SK-N-MC (cell line): ENCODE data around the gene TXNRD2.

Experiments used
- EZH2 ChIP-seq: fragments of 200-600 bp; sonication (generic); IDR thresholded peaks from one replicate; pipeline ENCODE4 v1.6.1; 2017; ENCODE audit warnings: antibody characterized with exemption
- FOXP2 ChIP-seq: optimal IDR thresholded peaks from 2 replicates; pipeline ENCODE3; 2011; ENCODE audit warnings: mild to moderate bottlenecking, moderate library complexity; ENCODE audit not compliant: insufficient read depth; ENCODE audit errors: extremely low read length, control extremely low read depth
- POLR2AphosphoS5 ChIP-seq: IDR thresholded peaks from 2 replicates; pipeline ENCODE4 v1.6.1; 2012; ENCODE audit warnings: mild to moderate bottlenecking, low read depth, low read length, borderline replicate concordance

DNA sequence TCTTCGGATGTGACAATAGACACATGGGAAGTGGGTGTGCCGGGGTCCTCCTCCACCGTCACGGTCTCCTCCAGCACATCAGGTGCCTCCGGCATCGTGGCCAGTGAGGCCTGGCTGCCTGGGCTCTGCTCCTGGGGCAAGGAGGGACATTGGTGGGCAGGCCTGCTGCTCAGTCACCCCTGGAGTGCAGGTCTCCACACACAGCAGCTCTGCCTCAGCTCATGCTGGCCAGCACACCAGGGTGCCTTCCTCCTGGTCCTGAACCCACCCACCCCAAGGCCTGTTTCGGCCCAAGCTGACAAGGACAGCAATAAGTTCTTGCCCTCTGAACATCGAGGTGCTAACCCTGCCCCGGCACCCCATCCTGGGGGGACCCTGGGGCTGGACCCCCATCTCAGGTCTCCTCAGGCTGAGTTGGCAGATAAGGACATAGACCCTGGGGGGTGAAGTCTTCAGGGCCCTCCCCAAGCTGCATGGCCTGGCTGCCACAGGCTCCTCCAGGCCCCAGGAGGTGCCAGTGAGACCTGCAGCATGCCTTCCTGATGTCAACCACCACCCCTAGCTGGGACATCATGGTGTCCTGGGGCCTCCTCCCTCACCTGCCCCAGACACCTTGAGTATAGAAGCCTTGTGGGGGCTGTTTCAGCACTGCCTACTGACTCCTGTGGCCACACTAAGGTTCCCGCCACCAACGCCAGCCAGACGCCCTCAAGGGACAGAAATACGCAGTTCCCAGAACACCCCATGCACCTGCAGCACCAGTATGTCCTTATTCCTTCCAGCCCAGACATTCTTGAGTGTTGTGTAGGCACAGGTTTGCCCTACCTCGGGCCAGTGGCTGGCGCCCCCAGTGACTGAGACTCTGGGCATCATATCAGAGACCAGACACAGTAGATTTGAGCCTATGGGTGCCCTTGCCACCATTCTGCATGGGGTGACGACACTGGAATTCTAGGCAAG, 40.6 kb upstream of the TXNRD2 start:
- no peak for TF ChIP-seq FOXP2
- TF ChIP-seq EZH2 = no peak
- TF ChIP-seq POLR2AphosphoS5 = no peak
